Glutamatergic neuron (in vitro differentiated cells): ENCODE results near the gene FEM1A. TPM values are rescaled to one million over a fixed set of nuclear protein-coding genes. Genes with fewer than 3 reads are reported as not detected.

Experiments used
- DNase-seq: peaks from one replicate; pipeline ENCODE4 v3.0.0; 2022
- H3K27ac Mint-ChIP-seq: one replicate; pipeline ENCODE4 v1.8.0; 2020; ENCODE audit warnings: mild to moderate bottlenecking, mixed read lengths, inconsistent platforms; ENCODE audit not compliant: unreplicated experiment
- H3K27me3 Mint-ChIP-seq: one replicate; pipeline ENCODE4 v1.8.0; 2020; ENCODE audit warnings: mild to moderate bottlenecking, moderate library complexity, mixed read lengths, inconsistent platforms; ENCODE audit not compliant: unreplicated experiment
- H3K36me3 Mint-ChIP-seq: one replicate; pipeline ENCODE4 v1.8.0; 2020; ENCODE audit warnings: mild to moderate bottlenecking, mixed read lengths, inconsistent platforms; ENCODE audit not compliant: unreplicated experiment
- H3K4me1 Mint-ChIP-seq: one replicate; pipeline ENCODE4 v1.8.0; 2020; ENCODE audit warnings: mild to moderate bottlenecking, low read depth, mixed read lengths, inconsistent platforms; ENCODE audit not compliant: unreplicated experiment
- H3K4me3 Mint-ChIP-seq: one replicate; pipeline ENCODE4 v1.8.0; 2020; ENCODE audit warnings: mild to moderate bottlenecking, mixed read lengths, inconsistent platforms; ENCODE audit not compliant: unreplicated experiment
- H3K9me3 Mint-ChIP-seq: one replicate; pipeline ENCODE4 v1.8.0; 2020; ENCODE audit warnings: mild to moderate bottlenecking, moderate library complexity, mixed read lengths, inconsistent platforms; ENCODE audit not compliant: unreplicated experiment
- CTCF ChIP-seq: fragments of 200-600 bp; sonication (generic); IDR thresholded peaks from one replicate; pipeline ENCODE4 v1.5.0; 2021; ENCODE audit not compliant: partially characterized antibody, unreplicated experiment
- microRNA-seq: library from miRNA; unstranded; fragments of <30 nt; microRNA quantifications from one replicate; pipeline ENCODE4, GENCODE V29; 2020; ENCODE audit not compliant: unreplicated experiment
- total RNA-seq: library from RNA; stranded (reverse); fragmentation: NEBNext Ultra II Directional; extraction: Animal tissue kit (Norgen Biotek cat#: 25700); gene quantifications from one replicate; pipeline ENCODE4 v1.2.1, GENCODE V29; 2021; ENCODE audit not compliant: unreplicated experiment

Gene FEM1A
- total RNA-seq, 1 donor from 2014 or later: 11.3 TPM

- Mint-ChIP-seq H3K27me3 (no peaks in the 10 kb centered on the region), H3K4me1 (no peaks in the 10 kb centered on the region), H3K9me3 (peaks cover 2% of the 10 kb centered on the region), H3K36me3 (no peaks in the 10 kb centered on the region), H3K27ac (no peak overlapping the region), H3K4me3 (no peak overlapping the region)
- no peak for TF ChIP-seq CTCF
- DNase-seq: no peak
These were observed 55.8 kb downstream of the FEM1A start for GRCh38 chr19:4847190-4847973.

GRCh38 chr19:4849019-4849418 is 57.5 kb downstream of the FEM1A start:
- no peaks in the 10 kb centered on the region for H3K36me3 Mint-ChIP-seq
- H3K27ac Mint-ChIP-seq: no peak overlapping the region
- no peak overlapping the region for H3K4me3 Mint-ChIP-seq
- peaks cover 2% of the 10 kb centered on the region for H3K9me3 Mint-ChIP-seq
- DNase-seq: no peak
- no peaks in the 10 kb centered on the region for H3K27me3 Mint-ChIP-seq
- TF ChIP-seq CTCF: no peak
- H3K4me1 Mint-ChIP-seq: no peaks in the 10 kb centered on the region

Small RNA genes within 50 kb of the gene (microRNA-seq; reads per million reads assigned to microRNA genes)
- 16.0 reads per million, percentile 56 among the genes with 10 or more reads in this experiment for gene MIR7-3

Other genes with a start within 250 kb of the FEM1A start
- gene SEMA6B, start 232.1 kb upstream of the FEM1A start, total RNA-seq: 234 TPM
- gene TNFAIP8L1, start 152.2 kb upstream of the FEM1A start, total RNA-seq: 23.6 TPM
- gene MYDGF, start 121.4 kb upstream of the FEM1A start, total RNA-seq: 32.6 TPM
- 44.8 TPM for gene DPP9, start 67.9 kb upstream of the FEM1A start, total RNA-seq
- gene TICAM1, start 40.0 kb downstream of the FEM1A start, total RNA-seq: not detected
- gene PLIN3, start 75.9 kb downstream of the FEM1A start, total RNA-seq: 6.8 TPM
- not detected for gene ARRDC5, start 111.2 kb downstream of the FEM1A start, total RNA-seq
- 10.4 TPM for gene UHRF1, start 117.8 kb downstream of the FEM1A start, total RNA-seq
- gene KDM4B, start 177.4 kb downstream of the FEM1A start, total RNA-seq: 153 TPM